NCI-H2196 (cell line): ENCODE results near the gene RFNG.

Source experiments
- DNase-seq: peaks from one replicate; lab custom pipeline; 2025; ENCODE audit not compliant: unreplicated experiment; lab: John Stamatoyannopoulos, UW

The RFNG gene

GRCh38 chr17:82078433-82078832 is 26.8 kb upstream of the RFNG start:
- no peak for DNase-seq

- no peak for DNase-seq
Measured at GRCh38 chr17:82077617-82078358, 26.2 kb upstream of the RFNG start.

- DNase-seq: no peak
Measured at GRCh38 chr17:82076785-82077591, 25.4 kb upstream of the RFNG start.

- DNase-seq: no peak
Measured at GRCh38 chr17:82076018-82076784, 24.6 kb upstream of the RFNG start.

DNA sequence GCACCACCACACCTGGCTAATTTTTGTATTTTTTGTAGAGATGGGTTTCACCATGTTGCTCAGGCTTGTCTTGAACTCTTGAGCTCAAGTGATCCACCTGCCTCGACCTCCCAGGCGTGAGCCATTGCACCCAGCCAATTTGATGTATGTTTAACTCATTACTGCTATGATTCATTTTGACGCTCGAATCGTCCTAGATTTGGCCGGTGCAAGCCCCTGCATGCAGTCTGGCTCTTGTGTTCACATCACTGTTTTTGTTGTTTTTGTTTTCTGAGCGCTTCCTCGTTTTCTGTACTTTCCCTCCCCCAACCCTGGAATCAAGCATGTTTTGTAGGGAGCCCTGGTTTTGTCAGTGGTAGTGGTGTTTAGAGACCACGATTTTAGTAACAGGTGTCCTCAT is 21.8 kb upstream of the RFNG start:
- no peak for DNase-seq

- no peak for DNase-seq
Measured at GRCh38 chr17:82072827-82073226, 21.2 kb upstream of the RFNG start.

DNA sequence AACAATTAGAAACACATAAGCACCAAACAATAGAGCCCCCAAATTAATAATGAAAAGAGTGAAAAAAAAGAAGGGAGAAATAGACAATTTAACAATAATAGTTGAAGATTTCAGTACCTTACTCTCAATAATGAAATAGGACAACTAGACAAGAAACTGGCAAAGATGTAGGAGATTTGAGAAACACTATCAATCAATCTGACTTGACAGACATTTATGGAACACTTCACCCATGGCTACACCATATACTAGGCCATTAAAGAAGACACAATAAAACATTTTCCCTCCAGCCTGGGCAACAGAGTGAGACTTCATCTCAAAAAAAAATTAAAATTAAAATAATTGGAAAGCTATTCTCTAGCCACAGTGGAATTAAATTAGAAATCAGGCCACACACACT is 19.0 kb upstream of the RFNG start:
- DNase-seq: no peak

- peak; percentile 82 for DNase-seq
Measured at GRCh38 chr17:82065638-82066303, 14.2 kb upstream of the RFNG start, which contains the start of gene DUS1L. Gene DUS1L (minus strand): TSS chr17:82065804. CDS start chr17:82065059, 745 bp downstream.

DNA sequence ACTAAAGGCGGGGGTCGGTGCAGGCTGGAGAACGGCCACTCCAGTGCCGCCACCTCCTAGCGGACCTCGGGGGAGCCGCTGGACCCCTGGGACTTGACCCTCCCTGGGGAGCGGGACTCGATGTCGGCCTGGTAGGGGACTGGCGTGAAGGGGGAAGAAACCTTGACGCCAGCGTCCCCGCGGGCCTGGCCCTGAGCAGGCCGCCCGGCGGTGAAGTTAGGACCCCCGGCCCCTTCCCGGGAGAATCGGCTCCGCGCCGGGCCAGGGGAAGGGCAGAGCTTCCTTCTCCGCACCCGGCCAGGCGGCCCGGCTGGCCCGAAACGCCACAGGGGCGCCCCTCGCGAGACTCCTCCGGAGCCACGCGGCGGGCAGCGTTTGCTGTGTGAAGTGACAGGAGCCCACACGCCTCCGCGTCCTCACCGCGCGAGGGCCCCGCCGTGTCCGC is 13.6 kb upstream of the RFNG start:
- no peak for DNase-seq

DNA sequence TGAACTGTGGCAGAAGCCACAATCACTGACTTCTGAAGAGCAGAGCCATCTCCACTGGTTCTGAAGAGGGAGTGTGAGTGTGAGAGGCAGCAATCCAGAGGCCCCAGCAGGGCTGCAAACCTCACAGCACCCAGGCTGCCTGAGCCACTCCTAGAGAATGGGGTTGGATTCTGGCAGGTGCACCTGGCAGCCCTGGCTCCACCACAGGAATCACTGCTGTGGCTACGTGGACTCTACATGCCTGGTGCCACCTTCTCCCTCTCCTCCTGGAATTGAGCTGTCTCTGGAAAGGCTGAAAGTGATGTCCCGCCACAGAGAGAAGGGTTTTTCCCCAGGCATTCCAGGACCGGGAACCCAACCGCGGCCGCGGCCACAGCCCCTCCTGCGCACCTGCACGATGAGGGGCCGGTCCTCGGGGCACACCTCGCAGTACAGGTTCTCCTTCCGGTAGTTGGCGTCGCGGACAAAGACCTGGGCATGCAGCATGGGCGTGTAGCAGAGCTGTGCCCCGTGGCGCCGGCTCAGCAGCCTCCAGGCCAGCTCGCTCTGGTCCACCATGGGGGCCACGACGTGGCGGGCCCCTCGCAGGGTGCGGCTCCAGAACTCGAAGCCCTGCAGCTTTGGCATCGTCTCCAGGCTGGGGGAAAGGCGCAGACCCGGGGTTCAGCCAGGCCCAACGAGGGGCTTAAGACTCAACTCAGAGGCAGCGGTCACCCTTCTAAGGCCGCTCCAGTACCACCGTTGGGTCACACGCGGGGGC is 13.0 kb upstream of the RFNG start:
- peak; percentile 57 for DNase-seq

- no peak for DNase-seq
Measured at GRCh38 chr17:82063424-82064415, 12.1 kb upstream of the RFNG start.

GRCh38 chr17:82062984-82063368 is 11.4 kb upstream of the RFNG start:
- no peak for DNase-seq

DNA sequence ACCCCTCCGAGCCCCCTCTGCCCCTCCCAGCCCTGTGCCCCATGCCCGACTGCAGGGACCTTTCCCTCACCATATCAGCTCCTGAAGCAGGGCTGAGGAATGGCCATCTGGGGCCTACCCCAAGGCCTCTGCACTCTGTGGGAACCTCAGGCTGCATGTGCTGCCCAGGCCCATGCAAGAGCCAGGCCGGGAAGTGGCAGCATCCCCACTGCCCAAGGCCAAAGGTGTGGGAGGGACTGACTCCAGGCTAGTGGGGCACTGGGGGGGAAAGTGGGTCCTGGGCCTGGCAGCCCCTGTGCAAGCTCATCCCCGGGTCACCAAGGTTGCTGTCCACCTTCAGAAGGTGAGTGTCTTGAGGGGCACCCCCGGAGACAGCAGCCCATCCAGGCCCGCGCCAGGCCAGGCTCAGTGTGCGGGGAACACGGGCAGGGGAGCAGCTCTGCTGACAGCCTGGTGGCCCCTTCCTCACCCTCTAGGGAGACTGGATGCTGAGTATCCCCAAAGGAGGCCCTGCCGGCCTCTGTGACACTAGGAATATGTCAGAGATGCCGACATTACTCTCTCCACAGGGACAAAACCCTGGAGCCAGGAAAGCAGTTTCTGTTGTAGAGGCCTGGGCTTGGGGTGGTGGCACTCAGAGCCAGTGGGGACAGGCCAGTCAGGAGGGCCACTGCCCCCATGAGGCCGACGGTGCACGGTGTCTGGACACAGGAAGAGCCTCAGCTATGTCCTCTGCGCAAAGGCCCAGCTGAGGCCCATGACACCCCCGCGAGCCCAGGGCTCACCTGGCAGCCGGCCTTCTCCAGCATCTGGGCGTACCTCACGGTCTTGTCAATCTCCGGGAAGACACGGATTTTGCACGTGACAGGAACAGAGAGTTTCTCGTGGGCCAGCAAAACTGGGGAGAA is 10.7 kb upstream of the RFNG start:
- no peak for DNase-seq

GRCh38 chr17:82061047-82061925 is 9.7 kb upstream of the RFNG start:
- no peak for DNase-seq

- DNase-seq: no peak
Measured at GRCh38 chr17:82060614-82061013, 9.0 kb upstream of the RFNG start.

DNA sequence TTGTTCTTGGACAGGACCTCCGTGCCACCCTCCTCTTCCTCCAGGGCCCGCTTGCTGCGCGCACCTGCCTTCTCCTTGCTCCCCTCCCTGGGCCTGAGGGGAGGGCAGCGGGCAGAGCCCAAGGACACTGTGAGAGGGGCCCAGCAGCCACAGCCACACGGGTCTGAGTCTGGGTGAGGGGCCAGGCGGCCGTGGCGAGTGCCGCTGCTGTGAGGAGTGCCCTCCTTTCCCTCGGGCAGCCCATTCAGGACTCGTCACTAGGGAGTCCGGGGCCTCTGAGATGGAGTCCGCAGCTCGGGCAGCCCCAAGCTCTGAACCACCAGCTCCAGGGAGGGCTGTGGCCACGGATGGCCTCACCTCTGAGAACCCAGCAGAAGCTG is 8.4 kb upstream of the RFNG start:
- DNase-seq: no peak
